ENCODE results near the gene CLDN17.

The CLDN17 gene

GRCh38 chr21:30166705-30167104 lies at the start of gene CLDN17:
Gene CLDN17 (minus strand): TSS chr21:30166805. CDS start chr21:30166617, 188 bp downstream.
- DNase-seq (ENCODE audit: low spot score) = no peak

- no peak for DNase-seq (ENCODE audit: low spot score)
Measured at GRCh38 chr21:30216041-30216723, 49.6 kb upstream of the CLDN17 start, which contains the start of gene CLDN8. Gene CLDN8 (minus strand): TSS chr21:30216097. CDS start chr21:30215925, 172 bp downstream.

- no peak for DNase-seq (ENCODE audit: low spot score)
Measured at GRCh38 chr21:30211071-30211470, 44.5 kb upstream of the CLDN17 start.

- DNase-seq (ENCODE audit: low spot score) = no peak
Measured at GRCh38 chr21:30209601-30210000, 43.0 kb upstream of the CLDN17 start.

- no peak for DNase-seq (ENCODE audit: low spot score)
Measured at GRCh38 chr21:30207252-30207579, 40.6 kb upstream of the CLDN17 start.

- no peak for DNase-seq (ENCODE audit: low spot score)
Measured at GRCh38 chr21:30206551-30207251, 40.1 kb upstream of the CLDN17 start.

- no peak for DNase-seq (ENCODE audit: low spot score)
Measured at GRCh38 chr21:30200000-30200399, 33.4 kb upstream of the CLDN17 start.

GRCh38 chr21:30194701-30195299 lies 28.2 kb upstream of the CLDN17 start:
- no peak for DNase-seq (ENCODE audit: low spot score)

GRCh38 chr21:30193201-30193600 lies 26.6 kb upstream of the CLDN17 start:
- no peak for DNase-seq (ENCODE audit: low spot score)

GRCh38 chr21:30190554-30190953 lies 23.9 kb upstream of the CLDN17 start:
- DNase-seq (ENCODE audit: low spot score) = no peak

GRCh38 chr21:30189773-30190172 lies 23.2 kb upstream of the CLDN17 start:
- no peak for DNase-seq (ENCODE audit: low spot score)

- DNase-seq (ENCODE audit: low spot score) = no peak
Measured at GRCh38 chr21:30186242-30186641, 19.6 kb upstream of the CLDN17 start.

GRCh38 chr21:30168086-30168485 lies 1.5 kb upstream of the CLDN17 start:
- no peak for DNase-seq (ENCODE audit: low spot score)

- DNase-seq (ENCODE audit: low spot score) = no peak
Measured at GRCh38 chr21:30166171-30166570, 434 bp downstream of the CLDN17 start.

- no peak for DNase-seq (ENCODE audit: low spot score)
Measured at GRCh38 chr21:30164796-30165195, 1.8 kb downstream of the CLDN17 start.

- DNase-seq (ENCODE audit: low spot score) = no peak
Measured at GRCh38 chr21:30153697-30154340, 12.8 kb downstream of the CLDN17 start.

- DNase-seq (ENCODE audit: low spot score) = no peak
Measured at GRCh38 chr21:30152792-30153191, 13.8 kb downstream of the CLDN17 start.

GRCh38 chr21:30148906-30149305 lies 17.7 kb downstream of the CLDN17 start:
- no peak for DNase-seq (ENCODE audit: low spot score)

- DNase-seq (ENCODE audit: low spot score) = no peak
Measured at GRCh38 chr21:30146558-30147282, 19.9 kb downstream of the CLDN17 start.

GRCh38 chr21:30138483-30138882 lies 28.1 kb downstream of the CLDN17 start:
- DNase-seq (ENCODE audit: low spot score) = no peak

GRCh38 chr21:30129246-30129645 lies 37.4 kb downstream of the CLDN17 start:
- no peak for DNase-seq (ENCODE audit: low spot score)

- DNase-seq (ENCODE audit: low spot score) = no peak
Measured at GRCh38 chr21:30126576-30126975, 40.0 kb downstream of the CLDN17 start.
